ENCODE measurements around the gene PITPNC1. TPM values are rescaled to one million over a fixed set of nuclear protein-coding genes. Genes with fewer than 3 reads are reported as not detected.

The PITPNC1 gene
- total and polyA plus RNA-seq, 2 donors (not counting 3 experiments of a cell fraction or from before 2014, with no cell fraction given) = 2.4 to 9.6 TPM

DNA sequence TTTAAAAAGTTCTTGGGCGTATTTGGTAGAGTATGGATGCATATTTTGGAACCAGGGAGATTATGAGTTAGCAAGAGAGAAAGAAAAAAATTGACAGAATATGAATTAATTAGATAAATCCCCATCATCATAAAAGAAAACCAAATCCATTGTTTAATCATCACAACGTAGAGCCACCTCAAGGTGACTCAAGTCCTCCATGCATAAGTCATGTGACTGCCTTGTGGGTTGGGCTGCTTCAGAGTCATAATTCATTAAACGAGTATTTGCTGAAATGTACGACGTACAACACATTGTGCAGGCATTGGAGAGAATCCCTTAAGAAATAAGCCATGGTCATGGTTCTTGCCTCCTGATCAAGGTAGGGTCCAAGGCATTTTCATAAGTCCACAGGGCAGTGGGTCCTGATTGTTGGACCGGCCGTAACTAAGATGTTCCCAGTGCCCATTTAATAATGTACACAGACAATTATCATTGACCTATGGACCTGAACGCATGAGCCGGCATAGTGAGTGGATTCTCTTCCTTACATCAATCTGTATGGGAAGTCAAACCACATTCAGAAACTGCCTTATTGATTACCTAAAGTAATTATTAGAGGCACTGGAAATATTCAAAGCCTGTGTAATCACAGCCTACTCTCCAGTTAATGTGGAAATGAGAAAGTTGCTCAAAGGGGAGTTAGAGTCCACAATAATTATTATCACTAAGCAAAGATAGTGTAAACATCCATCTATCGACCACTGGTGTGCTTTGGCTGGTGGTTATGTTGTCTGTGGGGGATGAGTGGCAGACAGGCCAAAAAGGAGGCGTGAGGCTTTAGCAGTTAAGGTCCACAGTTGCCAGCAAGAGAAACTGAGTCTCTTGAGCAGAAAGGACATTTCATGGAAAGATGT is 165.4 kb downstream of the PITPNC1 start:
- FAIRE-seq (no peak), DNase-seq (ENCODE audit: low read depth, low spot score) (no peak)
- no peaks in the 10 kb centered on the region for H3K79me2 ChIP-seq (ENCODE audit: control insufficient read depth, insufficient read depth, low read length)
- H3K4me2 ChIP-seq (ENCODE audit: insufficient read depth, low read length) = no peak overlapping the region
- H3K27me3 ChIP-seq (ENCODE audit: control insufficient read depth in 2 of 2, insufficient read depth in 2 of 2, low read length in 2 of 2) = no peaks in the 10 kb centered on the region
- no peaks in the 10 kb centered on the region for H3K9me3 ChIP-seq (replicated peaks; ENCODE audit: control insufficient read depth, insufficient read depth, low read length)
- POLR2A ChIA-PET = no interaction called here
- no peak overlapping the region for H3K9ac ChIP-seq (replicated peaks; ENCODE audit: extremely low read depth, insufficient read depth, low read length)
- no peaks in the 10 kb centered on the region for H3K36me3 ChIP-seq (ENCODE audit: control insufficient read depth in 2 of 2, extremely low read depth in 1 of 2, insufficient read depth in 2 of 2, low read length in 2 of 2)
- CTCF ChIA-PET = no interaction called here
- no peak overlapping the region for H3K4me3 ChIP-seq (replicated peaks in 1 of 3; ENCODE audit: insufficient read depth in 1 of 3, low read depth in 1 of 3, low read length in 3 of 3)
- H3K9me1 ChIP-seq (replicated peaks; ENCODE audit: control insufficient read depth, extremely low read depth, insufficient read depth, low read length) = no peaks in the 10 kb centered on the region
- H3K4me1 ChIP-seq (ENCODE audit: control insufficient read depth, extremely low read depth, insufficient read depth, low read length) = no peaks in the 10 kb centered on the region
- no peaks in the 10 kb centered on the region for H4K20me1 ChIP-seq (replicated peaks; ENCODE audit: control insufficient read depth, extremely low read depth, insufficient read depth, low read length)
- H3K27ac ChIP-seq (ENCODE audit: insufficient read depth, low read depth, low read length) = no peak overlapping the region
- H2AFZ ChIP-seq (ENCODE audit: low read depth, low read length) = no peak overlapping the region
- intact Hi-C loops (cut with micrococcal nuclease) = no loop called here
- no peak for TF ChIP-seq FOS (IDR thresholded peaks at IDR 0.05; ENCODE audit: borderline replicate concordance, insufficient read depth, low read length)
- TF ChIP-seq, protein P1, sequence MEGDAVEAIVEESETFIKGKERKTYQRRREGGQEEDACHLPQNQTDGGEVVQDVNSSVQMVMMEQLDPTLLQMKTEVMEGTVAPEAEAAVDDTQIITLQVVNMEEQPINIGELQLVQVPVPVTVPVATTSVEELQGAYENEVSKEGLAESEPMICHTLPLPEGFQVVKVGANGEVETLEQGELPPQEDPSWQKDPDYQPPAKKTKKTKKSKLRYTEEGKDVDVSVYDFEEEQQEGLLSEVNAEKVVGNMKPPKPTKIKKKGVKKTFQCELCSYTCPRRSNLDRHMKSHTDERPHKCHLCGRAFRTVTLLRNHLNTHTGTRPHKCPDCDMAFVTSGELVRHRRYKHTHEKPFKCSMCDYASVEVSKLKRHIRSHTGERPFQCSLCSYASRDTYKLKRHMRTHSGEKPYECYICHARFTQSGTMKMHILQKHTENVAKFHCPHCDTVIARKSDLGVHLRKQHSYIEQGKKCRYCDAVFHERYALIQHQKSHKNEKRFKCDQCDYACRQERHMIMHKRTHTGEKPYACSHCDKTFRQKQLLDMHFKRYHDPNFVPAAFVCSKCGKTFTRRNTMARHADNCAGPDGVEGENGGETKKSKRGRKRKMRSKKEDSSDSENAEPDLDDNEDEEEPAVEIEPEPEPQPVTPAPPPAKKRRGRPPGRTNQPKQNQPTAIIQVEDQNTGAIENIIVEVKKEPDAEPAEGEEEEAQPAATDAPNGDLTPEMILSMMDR (IDR thresholded peaks at IDR 0.05; ENCODE audit: extremely low read depth in 1 of 2, insufficient read depth in 1 of 2, low read depth in 1 of 2, low read length in 2 of 2) = no peak
- no peak for TF ChIP-seq POLR2AphosphoS5 (IDR thresholded peaks at IDR 0.05; ENCODE audit: insufficient read depth, low read depth, low read length)
- no peak for TF ChIP-seq JUN (IDR thresholded peaks at IDR 0.05; ENCODE audit: borderline replicate concordance, insufficient read depth, insufficient read length, low read depth)
- TF ChIP-seq, protein P2, sequence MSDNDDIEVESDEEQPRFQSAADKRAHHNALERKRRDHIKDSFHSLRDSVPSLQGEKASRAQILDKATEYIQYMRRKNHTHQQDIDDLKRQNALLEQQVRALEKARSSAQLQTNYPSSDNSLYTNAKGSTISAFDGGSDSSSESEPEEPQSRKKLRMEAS (IDR thresholded peaks at IDR 0.05; ENCODE audit: insufficient read depth, insufficient read length) = no peak
- TF ChIP-seq POLR2A (IDR thresholded peaks at IDR 0.05; ENCODE audit: low read depth, low read length) = no peak
- no peak for TF ChIP-seq MYC (IDR thresholded peaks at IDR 0.05; ENCODE audit: low read depth, low read length)
- TF ChIP-seq EZH2 (IDR thresholded peaks at IDR 0.05; ENCODE audit: borderline replicate concordance, low read depth, low read length, severe bottlenecking) = no peak
- TF ChIP-seq GATA2 (IDR thresholded peaks at IDR 0.05; ENCODE audit: insufficient read depth, insufficient read length, low read depth, low read length) = no peak
- dilution Hi-C loops (cut with MboI; ENCODE audit: extremely low pct_ligation_motif_present, low sequenced_read_pairs) = no loop called here
- BruUV-seq (replicated peaks) = no TSS peak

Data from endothelial cell of umbilical vein (primary cell).